Measurements from ENCODE around the gene VKORC1. TPM values are rescaled to one million over a fixed set of nuclear protein-coding genes. Genes with fewer than 3 reads are reported as not detected.

Gene VKORC1
- total RNA-seq, 1 donor from 2014 or later = 72.7 TPM

GRCh38 chr16:31063843-31064611, 30.6 kb downstream of the VKORC1 start:
- Histone ChIP-seq H3K27ac (peak overlapping the region; percentile 73), H3K4me3 (peak overlapping the region; percentile 5), H3K9me3 (no peaks in the 10 kb centered on the region), H3K4me1 (peaks cover 13% of the 10 kb centered on the region), H3K36me3 (peaks cover 15% of the 10 kb centered on the region), H3K27me3 (no peaks in the 10 kb centered on the region)
- TF ChIP-seq, protein P1, sequence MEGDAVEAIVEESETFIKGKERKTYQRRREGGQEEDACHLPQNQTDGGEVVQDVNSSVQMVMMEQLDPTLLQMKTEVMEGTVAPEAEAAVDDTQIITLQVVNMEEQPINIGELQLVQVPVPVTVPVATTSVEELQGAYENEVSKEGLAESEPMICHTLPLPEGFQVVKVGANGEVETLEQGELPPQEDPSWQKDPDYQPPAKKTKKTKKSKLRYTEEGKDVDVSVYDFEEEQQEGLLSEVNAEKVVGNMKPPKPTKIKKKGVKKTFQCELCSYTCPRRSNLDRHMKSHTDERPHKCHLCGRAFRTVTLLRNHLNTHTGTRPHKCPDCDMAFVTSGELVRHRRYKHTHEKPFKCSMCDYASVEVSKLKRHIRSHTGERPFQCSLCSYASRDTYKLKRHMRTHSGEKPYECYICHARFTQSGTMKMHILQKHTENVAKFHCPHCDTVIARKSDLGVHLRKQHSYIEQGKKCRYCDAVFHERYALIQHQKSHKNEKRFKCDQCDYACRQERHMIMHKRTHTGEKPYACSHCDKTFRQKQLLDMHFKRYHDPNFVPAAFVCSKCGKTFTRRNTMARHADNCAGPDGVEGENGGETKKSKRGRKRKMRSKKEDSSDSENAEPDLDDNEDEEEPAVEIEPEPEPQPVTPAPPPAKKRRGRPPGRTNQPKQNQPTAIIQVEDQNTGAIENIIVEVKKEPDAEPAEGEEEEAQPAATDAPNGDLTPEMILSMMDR (IDR thresholded peaks at IDR 0.05) = no peak
- ATAC-seq = peak; percentile 24
- intact Hi-C loops (cut with DNase I) = no loop called here
- no peak for DNase-seq

DNA sequence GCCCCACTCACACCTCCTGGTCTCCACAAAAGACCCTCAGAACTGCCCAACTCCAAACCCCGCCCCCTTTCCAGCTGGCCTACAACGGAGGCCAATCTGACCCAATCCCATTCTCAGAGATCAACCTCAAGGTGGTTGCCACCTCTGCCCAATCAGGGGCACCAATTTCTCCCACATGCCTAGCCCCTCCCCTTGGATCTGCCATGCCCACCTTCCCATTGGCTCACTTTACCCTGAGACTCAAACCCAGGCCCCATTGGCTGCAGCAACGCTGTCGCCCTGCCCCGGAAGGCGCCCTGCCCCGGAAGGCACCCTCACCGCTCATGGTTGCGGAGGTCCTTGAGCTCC, 31.1 kb downstream of the VKORC1 start:
- no peak overlapping the region for H3K4me3 ChIP-seq
- H3K36me3 ChIP-seq = peaks cover 16% of the 10 kb centered on the region
- peaks cover 13% of the 10 kb centered on the region for H3K4me1 ChIP-seq
- TF ChIP-seq, protein P1 (IDR thresholded peaks at IDR 0.05) = no peak
- no peaks in the 10 kb centered on the region for H3K27me3 ChIP-seq
- DNase-seq (no peak), ATAC-seq (no peak)
- H3K27ac ChIP-seq = no peak overlapping the region
- intact Hi-C loops (cut with DNase I) = no loop called here
- H3K9me3 ChIP-seq = no peaks in the 10 kb centered on the region

- Histone ChIP-seq H3K27ac (no peak overlapping the region), H3K4me1 (peaks cover 13% of the 10 kb centered on the region), H3K4me3 (no peak overlapping the region), H3K27me3 (no peaks in the 10 kb centered on the region), H3K9me3 (no peaks in the 10 kb centered on the region), H3K36me3 (peaks cover 21% of the 10 kb centered on the region)
- intact Hi-C loops (cut with DNase I) = no loop called here
- TF ChIP-seq, protein P1 (IDR thresholded peaks at IDR 0.05) = no peak
- DNase-seq = no peak
- no peak for ATAC-seq
These were observed 32.7 kb downstream of the VKORC1 start for GRCh38 chr16:31061813-31062440.

GRCh38 chr16:31061126-31061812, 33.3 kb downstream of the VKORC1 start:
- no peak for DNase-seq
- TF ChIP-seq, protein P1 (IDR thresholded peaks at IDR 0.05) = no peak
- no peak for ATAC-seq
- Histone ChIP-seq H3K9me3 (no peaks in the 10 kb centered on the region), H3K36me3 (peaks cover 21% of the 10 kb centered on the region), H3K4me1 (peaks cover 13% of the 10 kb centered on the region), H3K27me3 (no peaks in the 10 kb centered on the region), H3K4me3 (no peak overlapping the region), H3K27ac (no peak overlapping the region)
- intact Hi-C loops (cut with DNase I) = no loop called here

DNA sequence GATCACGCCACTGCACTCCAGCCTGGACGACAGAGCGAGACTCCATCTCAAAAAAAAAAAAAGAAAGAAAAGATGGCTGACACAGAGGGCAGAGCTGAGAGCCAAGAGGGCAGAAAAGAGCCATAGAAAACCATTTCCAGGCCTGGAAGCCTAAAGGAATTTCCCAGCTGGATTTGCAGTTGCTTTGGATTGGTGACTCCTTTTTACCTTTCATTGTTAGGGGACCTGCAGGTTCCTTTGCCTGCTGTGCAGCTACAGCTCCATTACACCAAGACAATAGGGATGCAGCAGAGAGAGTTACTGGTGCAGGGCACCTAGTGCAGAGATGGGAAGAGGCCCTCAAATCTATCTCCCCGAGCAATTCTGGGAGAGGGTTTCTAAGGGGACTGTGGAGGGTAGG, 39.0 kb downstream of the VKORC1 start:
- Histone ChIP-seq H3K27me3 (no peaks in the 10 kb centered on the region), H3K4me1 (no peaks in the 10 kb centered on the region), H3K27ac (no peak overlapping the region), H3K9me3 (no peaks in the 10 kb centered on the region), H3K36me3 (peaks cover 5% of the 10 kb centered on the region), H3K4me3 (no peak overlapping the region)
- ATAC-seq (no peak), DNase-seq (no peak)
- TF ChIP-seq, protein P1 (IDR thresholded peaks at IDR 0.05) = no peak
- intact Hi-C loops (cut with DNase I) = no loop called here
